ENCODE data around the gene MAPK8.

MAPK8 gene

GRCh38 chr10:48444861-48445841, 138.7 kb downstream of the MAPK8 start:
- TF ChIP-seq CTCF (conservative IDR thresholded peaks at IDR 0.05; ENCODE audit: low read depth, low read length): peak; percentile 56
- no peak overlapping the region for H3K4me3 ChIP-seq (ENCODE audit: low read length)
- peak; percentile 59 for DNase-seq (ENCODE audit: low read depth)

- H3K4me3 ChIP-seq (ENCODE audit: low read length): no peak overlapping the region
- DNase-seq (ENCODE audit: low read depth): no peak
- no peak for TF ChIP-seq CTCF (conservative IDR thresholded peaks at IDR 0.05; ENCODE audit: low read depth, low read length)
Observed at GRCh38 chr10:48445932-48446331, 139.5 kb downstream of the MAPK8 start.

GRCh38 chr10:48446785-48447184, 140.3 kb downstream of the MAPK8 start:
- no peak for TF ChIP-seq CTCF (conservative IDR thresholded peaks at IDR 0.05; ENCODE audit: low read depth, low read length)
- no peak for DNase-seq (ENCODE audit: low read depth)
- no peak overlapping the region for H3K4me3 ChIP-seq (ENCODE audit: low read length)

- no peak overlapping the region for H3K4me3 ChIP-seq (ENCODE audit: low read length)
- TF ChIP-seq CTCF (conservative IDR thresholded peaks at IDR 0.05; ENCODE audit: low read depth, low read length): no peak
- no peak for DNase-seq (ENCODE audit: low read depth)
Observed at GRCh38 chr10:48447356-48448215, 141.1 kb downstream of the MAPK8 start.

- no peak for TF ChIP-seq CTCF (conservative IDR thresholded peaks at IDR 0.05; ENCODE audit: low read depth, low read length)
- no peak overlapping the region for H3K4me3 ChIP-seq (ENCODE audit: low read length)
- no peak for DNase-seq (ENCODE audit: low read depth)
Observed at GRCh38 chr10:48448796-48449195, 142.3 kb downstream of the MAPK8 start.

GRCh38 chr10:48449501-48450232, 143.2 kb downstream of the MAPK8 start:
- H3K4me3 ChIP-seq (ENCODE audit: low read length): no peak overlapping the region
- TF ChIP-seq CTCF (conservative IDR thresholded peaks at IDR 0.05; ENCODE audit: low read depth, low read length): no peak
- no peak for DNase-seq (ENCODE audit: low read depth)
